Gastrocnemius medialis (tissue), 4 donors: ENCODE measurements around the gene DAAM1. TPM values are rescaled to one million over a fixed set of nuclear protein-coding genes. Genes with fewer than 3 reads are reported as not detected.
A peak's percentile ranks its signal among the peaks of the same experiment; 100 is the strongest.

Experiments used
- ATAC-seq, 2 donors: fragments of 150-250 bp; one replicate each; pipeline ENCODE4 v1.9.1; 2016
- DNase-seq, 2 donors: peaks; one replicate each; pipeline ENCODE4 v3.0.0-alpha.2; 2019
- H3K27ac ChIP-seq, 4 donors: fragments of 200-600 bp; sonication (generic); 1 replicate in 1 of 4; 2 replicates in 3 of 4; pipeline ENCODE4 v1.5.1; 2016 to 2018; ENCODE audit warnings: mild to moderate bottlenecking in 2 of 4, moderate library complexity in 1 of 4
- H3K27me3 ChIP-seq, 3 donors: fragments of 200-600 bp; sonication (generic) in 2 of 3; 1 replicate in 1 of 3; 2 replicates in 2 of 3; pipeline versions ENCODE4 v1.5.1 to v1.6.0; 2016 to 2019; ENCODE audit warnings: mild to moderate bottlenecking in 1 of 3, moderate library complexity in 1 of 3
- H3K36me3 ChIP-seq, 2 donors: fragments of 200-600 bp; sonication (generic) in 1 of 2; one replicate each; pipeline ENCODE4 v1.5.1; 2017 to 2018
- H3K4me1 ChIP-seq, 2 donors: fragments of 200-600 bp; sonication (generic) in 1 of 2; one replicate each; pipeline ENCODE4 v1.5.1; 2016 to 2017; ENCODE audit warnings: mild to moderate bottlenecking in 2 of 2
- H3K4me3 ChIP-seq, 4 donors: fragments of 200-600 bp; sonication (generic) in 3 of 4; 1 replicate in 1 of 4; 2 replicates in 3 of 4; pipeline ENCODE4 v1.5.1; 2016 to 2019; ENCODE audit warnings: mild to moderate bottlenecking in 2 of 4
- H3K9me3 ChIP-seq, 3 donors: fragments of 200-600 bp; sonication (generic) in 2 of 3; 1 replicate in 1 of 3; 2 replicates in 2 of 3; pipeline ENCODE4 v1.5.1; 2016 to 2019
- CTCF ChIP-seq, 5 experiments: fragments of 450-650 bp in 3 of 5; fragments of 200-600 bp in 2 of 5; sonication (generic) in 2 of 5; IDR thresholded peaks in 4 of 5; conservative IDR thresholded peaks in 1 of 5; 1 replicate in 4 of 5; 2 replicates in 1 of 5; pipeline ENCODE4 v1.5.1; 2016 to 2019; ENCODE audit warnings: antibody characterized with exemption in 5 of 5, mild to moderate bottlenecking in 3 of 5, moderate library complexity in 3 of 5
- POLR2A ChIP-seq, 2 donors: fragments of 450-650 bp; IDR thresholded peaks; one replicate each; pipeline ENCODE4 v1.6.1; 2017; ENCODE audit warnings: antibody characterized with exemption in 2 of 2, mild to moderate bottlenecking in 2 of 2, moderate library complexity in 2 of 2
- in situ Hi-C, 4 donors: fragments of 200-750 bp; cut with MboI; loops; one replicate each; pipeline versions ENCODE4 v1.15.0 to v1.8.0; 2017; ENCODE audit warnings: low sequenced_read_pairs in 4 of 4
- intact Hi-C: fragments of 100-400 bp; cut with DNase I; formaldehyde crosslinking; loops from one replicate; pipeline ENCODE4 v1.15.1; 2023; ENCODE audit warnings: low total_unique reads
- total RNA-seq, 4 donors: library from RNA; depleted of rRNA; stranded (reverse); fragments of >200 nt; gene quantifications; one replicate each; pipeline versions ENCODE4 v1.1.0 to v1.2.3, GENCODE V29; 2016

Gene DAAM1
- total RNA-seq, 4 donors from 2014 or later = 4.4 to 13.9 (median 6.4) TPM

- in situ Hi-C loops = no loop called here
- H3K27ac ChIP-seq = no peak overlapping the region
Observed at GRCh38 chr14:59398841-59399240, 210.4 kb downstream of the DAAM1 start.

GRCh38 chr14:59406454-59407245 lies 218.2 kb downstream of the DAAM1 start:
- Histone ChIP-seq H3K9me3 (no peaks in the 10 kb centered on the region), H3K4me3 (no peak overlapping the region), H3K4me1 (peaks cover 0 to 11% of the 10 kb centered on the region in 2 donors), H3K36me3 (no peaks in the 10 kb centered on the region), H3K27me3 (no peaks in the 10 kb centered on the region), H3K27ac (peak overlapping the region; percentile 5 to 65 (median 56))
- intact Hi-C loops (no loop called here), in situ Hi-C loops (no loop called here)
- TF ChIP-seq CTCF (IDR thresholded peaks at IDR 0.05 in 4 of 5, conservative IDR thresholded peaks at IDR 0.05 in 1 of 5) (no peak), POLR2A (IDR thresholded peaks at IDR 0.05) (no peak)
- DNase-seq (no peak), ATAC-seq (peak; percentile 61 to 78)

More at GRCh38 chr14:59398841-59399240, 210.4 kb downstream of the DAAM1 start:
- Histone ChIP-seq H3K4me3 (no peak overlapping the region), H3K27me3 (no peaks in the 10 kb centered on the region), H3K9me3 (no peaks in the 10 kb centered on the region), H3K36me3 (no peaks in the 10 kb centered on the region), H3K4me1 (no peaks in the 10 kb centered on the region)
- intact Hi-C loops = no loop called here
- TF ChIP-seq CTCF (IDR thresholded peaks at IDR 0.05 in 4 of 5, conservative IDR thresholded peaks at IDR 0.05 in 1 of 5) = no peak
- DNase-seq (no peak), ATAC-seq (no peak)

GRCh38 chr14:59407246-59408010 lies 219.0 kb downstream of the DAAM1 start:
- no peak overlapping the region for H3K4me3 ChIP-seq
- intact Hi-C loops = no loop called here
- TF ChIP-seq CTCF (IDR thresholded peaks at IDR 0.05 in 4 of 5, conservative IDR thresholded peaks at IDR 0.05 in 1 of 5) (no peak), POLR2A (IDR thresholded peaks at IDR 0.05) (no peak)

GRCh38 chr14:59415836-59416602 lies 227.6 kb downstream of the DAAM1 start:
- no peaks in the 10 kb centered on the region for H3K27me3 ChIP-seq
- H3K4me1 ChIP-seq = peaks cover 7 to 8% of the 10 kb centered on the region in 2 donors
- no peaks in the 10 kb centered on the region for H3K9me3 ChIP-seq
- TF ChIP-seq CTCF (IDR thresholded peaks at IDR 0.05 in 4 of 5, conservative IDR thresholded peaks at IDR 0.05 in 1 of 5) (no peak), POLR2A (IDR thresholded peaks at IDR 0.05) (no peak)
- H3K36me3 ChIP-seq = no peaks in the 10 kb centered on the region
- no peak overlapping the region for H3K4me3 ChIP-seq
- DNase-seq (no peak), ATAC-seq (peak in 1 of 2 donors; percentile 86)
- intact Hi-C loops (no loop called here), in situ Hi-C loops (no loop called here)
- no peak overlapping the region for H3K27ac ChIP-seq

More at GRCh38 chr14:59407246-59408010, 219.0 kb downstream of the DAAM1 start:
- no peaks in the 10 kb centered on the region for H3K36me3 ChIP-seq
- ATAC-seq (peak; percentile 62 to 78), DNase-seq (no peak)
- in situ Hi-C loops = no loop called here
- H3K27ac ChIP-seq = peak overlapping the region; percentile 5 to 65 (median 56)
- H3K27me3 ChIP-seq = no peaks in the 10 kb centered on the region
- H3K9me3 ChIP-seq = no peaks in the 10 kb centered on the region
- H3K4me1 ChIP-seq = peaks cover 0 to 11% of the 10 kb centered on the region in 2 donors
